Smooth muscle cell (in vitro differentiated cells): Measurements from ENCODE around the gene ERP29. TPM values are rescaled to one million over a fixed set of nuclear protein-coding genes. Genes with fewer than 3 reads are reported as not detected.
"Not testable (repeated sequence)": the region's sequence is repeated elsewhere in the genome, so short reads cannot be mapped to it uniquely, and the experiment has no call there.

Experiments used
- DNase-seq: peaks from one replicate; lab custom pipeline; 2025; ENCODE audit not compliant: unreplicated experiment; lab: John Stamatoyannopoulos, UW
- H2AFZ ChIP-seq: fragments of 200-600 bp; sonication (generic); 2 replicates; pipeline ENCODE4 v1.6.0; 2016; ENCODE audit warnings: antibody characterized with exemption, low read depth, mild to moderate bottlenecking
- H3F3A ChIP-seq: fragments of 200-600 bp; sonication (generic); 2 replicates; pipeline ENCODE4 v1.6.0; 2017; ENCODE audit warnings: antibody characterized with exemption, low read depth
- H3K27ac ChIP-seq: fragments of 200-600 bp; sonication (generic); 2 replicates; pipeline ENCODE4 v1.5.1; 2016; ENCODE audit warnings: low read depth, mild to moderate bottlenecking
- H3K27me3 ChIP-seq: fragments of 200-600 bp; sonication (generic); 2 replicates; pipeline ENCODE4 v1.6.1; 2016; ENCODE audit warnings: low read depth, mild to moderate bottlenecking
- H3K36me3 ChIP-seq: fragments of 200-600 bp; sonication (generic); 2 replicates; pipeline ENCODE4 v1.5.1; 2016; ENCODE audit warnings: low read depth
- H3K4me1 ChIP-seq: fragments of 200-600 bp; sonication (generic); 2 replicates; pipeline ENCODE4 v1.5.1; 2016; ENCODE audit warnings: low read depth
- H3K4me2 ChIP-seq: fragments of 200-600 bp; sonication (generic); 2 replicates; pipeline ENCODE4 v1.6.0; 2016; ENCODE audit warnings: mild to moderate bottlenecking
- H3K4me3 ChIP-seq: fragments of 200-600 bp; sonication (generic); 2 replicates; pipeline ENCODE4 v1.5.1; 2016; ENCODE audit warnings: mild to moderate bottlenecking
- H3K79me2 ChIP-seq: fragments of 200-600 bp; sonication (generic); 2 replicates; pipeline ENCODE4 v1.6.0; 2016; ENCODE audit warnings: low read depth, mild to moderate bottlenecking
- H3K9ac ChIP-seq: fragments of 200-600 bp; sonication (generic); 2 replicates; pipeline ENCODE4 v1.6.0; 2016; ENCODE audit warnings: low read depth
- H3K9me3 ChIP-seq: fragments of 200-600 bp; sonication (generic); replicated peaks from 2 replicates; pipeline ENCODE4 v1.5.1; 2016; ENCODE audit warnings: low read depth
- H4K20me1 ChIP-seq: fragments of 200-600 bp; sonication (generic); 2 replicates; pipeline ENCODE4 v1.6.0; 2016; ENCODE audit warnings: low read depth
- WGBS: methylation state at CpG from one replicate; pipeline ENCODE4 v1.1.7; 2016; ENCODE audit warnings: low lambda C conversion rate; 5-methylcytosine and 5-hydroxymethylcytosine counted together
- polyA plus RNA-seq: library from polyadenylated mRNA; unstranded; fragments of >200 nt; fragmentation: Nextera tagmentation; extraction: Ambion mirVana; gene quantifications from 2 replicates; pipeline ENCODE4 v1.2.1, GENCODE V29; 2016
- total RNA-seq: library from RNA; depleted of rRNA; stranded (reverse); fragments of >200 nt; gene quantifications from 2 replicates; pipeline ENCODE4 v1.2.3, GENCODE V29; 2014
- TF ChIP-seq, protein P1 (sequence below): fragments of 200-600 bp; sonication (generic); IDR thresholded peaks from 2 replicates; pipeline ENCODE4 v1.5.1; 2017; ENCODE audit warnings: borderline replicate concordance, mild to moderate bottlenecking, antibody characterized with exemption; ENCODE audit not compliant: insufficient read depth, poor library complexity, severe bottlenecking

The ERP29 gene
- total and polyA plus RNA-seq, 2 experiments from 2014 or later = 44.2 to 118 TPM

DNA sequence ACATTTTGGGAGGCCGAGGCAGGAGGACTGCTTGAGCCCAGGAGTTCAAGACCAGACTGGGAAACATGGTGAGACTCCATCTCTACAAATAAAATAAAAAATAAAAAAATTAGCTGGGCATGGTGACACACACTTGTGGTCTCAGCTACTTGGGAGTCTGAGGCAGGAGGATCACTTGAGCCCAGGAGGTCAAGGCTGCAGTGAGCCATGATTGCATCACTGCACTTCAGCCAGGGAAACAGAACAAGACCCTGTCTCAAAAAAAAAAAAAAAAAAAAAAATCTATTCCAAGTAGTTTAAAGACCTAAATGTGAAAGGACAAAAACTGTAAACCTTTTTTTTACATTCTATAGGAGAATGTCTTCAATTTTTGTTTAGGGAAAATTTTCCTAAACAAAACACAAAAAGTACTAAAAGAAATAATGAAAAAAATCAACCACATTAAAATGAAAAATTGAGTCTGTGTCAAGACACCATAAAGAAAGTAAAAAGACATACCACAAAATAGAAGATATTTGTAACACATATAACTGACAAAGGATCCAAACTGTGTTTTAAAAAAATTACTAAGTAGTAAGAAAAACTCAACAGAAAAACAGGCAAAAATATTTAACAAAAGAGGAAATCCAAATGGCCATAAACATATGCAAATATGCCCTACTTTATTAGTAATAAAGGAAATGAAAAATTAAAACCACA is 17.3 kb upstream of the ERP29 start:
- H3F3A ChIP-seq = no peaks in the 10 kb centered on the region
- 100% methylated on average over 1 of the region's 1 CpG for WGBS
- no peaks in the 10 kb centered on the region for H4K20me1 ChIP-seq

DNA sequence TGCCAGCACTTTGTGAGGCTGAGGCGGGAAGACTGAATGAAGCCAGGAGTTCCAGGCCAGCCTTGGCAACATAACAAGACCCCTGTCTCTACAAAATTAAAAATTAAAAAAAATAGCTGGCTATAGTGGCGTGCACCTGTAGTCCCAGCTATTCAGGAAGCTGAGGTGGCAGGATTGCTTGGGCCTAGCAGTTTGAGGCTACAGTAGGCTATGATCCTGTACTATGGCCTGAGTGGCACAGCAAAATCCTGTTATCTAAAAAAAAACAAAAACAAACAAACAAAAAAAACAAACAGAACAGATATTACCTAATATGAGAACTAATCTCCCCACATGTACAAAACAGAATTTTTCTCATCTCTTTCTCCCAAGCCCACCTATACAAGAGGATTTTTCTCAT is 15.9 kb upstream of the ERP29 start:
- WGBS = 98% methylated on average over 2 of the region's 2 CpGs

More for the DNA sequence above, 17.3 kb upstream of the ERP29 start:
- TF ChIP-seq, protein P1, sequence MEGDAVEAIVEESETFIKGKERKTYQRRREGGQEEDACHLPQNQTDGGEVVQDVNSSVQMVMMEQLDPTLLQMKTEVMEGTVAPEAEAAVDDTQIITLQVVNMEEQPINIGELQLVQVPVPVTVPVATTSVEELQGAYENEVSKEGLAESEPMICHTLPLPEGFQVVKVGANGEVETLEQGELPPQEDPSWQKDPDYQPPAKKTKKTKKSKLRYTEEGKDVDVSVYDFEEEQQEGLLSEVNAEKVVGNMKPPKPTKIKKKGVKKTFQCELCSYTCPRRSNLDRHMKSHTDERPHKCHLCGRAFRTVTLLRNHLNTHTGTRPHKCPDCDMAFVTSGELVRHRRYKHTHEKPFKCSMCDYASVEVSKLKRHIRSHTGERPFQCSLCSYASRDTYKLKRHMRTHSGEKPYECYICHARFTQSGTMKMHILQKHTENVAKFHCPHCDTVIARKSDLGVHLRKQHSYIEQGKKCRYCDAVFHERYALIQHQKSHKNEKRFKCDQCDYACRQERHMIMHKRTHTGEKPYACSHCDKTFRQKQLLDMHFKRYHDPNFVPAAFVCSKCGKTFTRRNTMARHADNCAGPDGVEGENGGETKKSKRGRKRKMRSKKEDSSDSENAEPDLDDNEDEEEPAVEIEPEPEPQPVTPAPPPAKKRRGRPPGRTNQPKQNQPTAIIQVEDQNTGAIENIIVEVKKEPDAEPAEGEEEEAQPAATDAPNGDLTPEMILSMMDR = no peak
- no peak overlapping the region for H3K27ac ChIP-seq
- H3K4me2 ChIP-seq = no peak overlapping the region
- no peak overlapping the region for H3K4me3 ChIP-seq
- H3K79me2 ChIP-seq = no peaks in the 10 kb centered on the region
- H3K36me3 ChIP-seq = no peaks in the 10 kb centered on the region
- H3K4me1 ChIP-seq = no peaks in the 10 kb centered on the region
- no peak overlapping the region for H2AFZ ChIP-seq
- no peak overlapping the region for H3K9ac ChIP-seq
- H3K27me3 ChIP-seq = no peaks in the 10 kb centered on the region
- DNase-seq = no peak
- no peaks in the 10 kb centered on the region for H3K9me3 ChIP-seq

DNA sequence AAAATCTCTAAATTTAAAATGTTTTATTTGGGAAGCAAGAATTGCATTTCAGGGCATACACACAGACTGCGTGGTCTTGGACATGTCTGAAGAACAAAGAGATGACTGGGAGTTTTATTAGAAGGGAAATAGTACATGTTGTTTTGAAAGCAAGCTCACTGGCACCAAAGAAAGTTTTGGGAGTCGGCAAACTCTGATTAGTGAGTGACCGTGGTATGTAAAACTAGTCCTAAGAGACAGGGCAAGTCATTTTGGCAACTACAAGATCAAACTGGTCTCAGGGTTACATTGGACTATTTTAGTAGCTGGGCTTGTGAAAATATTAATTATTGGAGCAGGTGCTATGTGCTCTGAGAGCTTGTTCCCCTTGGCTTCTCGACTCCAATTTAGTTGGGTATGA is 15.2 kb upstream of the ERP29 start:
- Histone ChIP-seq H4K20me1 (no peaks in the 10 kb centered on the region), H3K4me1 (no peaks in the 10 kb centered on the region), H3K4me3 (no peak overlapping the region), H3K9ac (no peak overlapping the region), H3K36me3 (no peaks in the 10 kb centered on the region), H3K27ac (no peak overlapping the region), H2AFZ (no peak overlapping the region), H3K4me2 (no peak overlapping the region), H3F3A (no peaks in the 10 kb centered on the region), H3K79me2 (no peaks in the 10 kb centered on the region), H3K27me3 (no peaks in the 10 kb centered on the region), H3K9me3 (no peaks in the 10 kb centered on the region)
- WGBS = 79% methylated on average over 4 of the region's 4 CpGs
- TF ChIP-seq, protein P1 = no peak
- DNase-seq = no peak

More for the DNA sequence above, 15.9 kb upstream of the ERP29 start:
- H3K4me1 ChIP-seq = no peaks in the 10 kb centered on the region
- no peak overlapping the region for H3K4me3 ChIP-seq
- H2AFZ ChIP-seq = no peak overlapping the region
- no peaks in the 10 kb centered on the region for H3K36me3 ChIP-seq
- H3K9ac ChIP-seq = no peak overlapping the region
- no peaks in the 10 kb centered on the region for H3F3A ChIP-seq
- no peak overlapping the region for H3K4me2 ChIP-seq
- DNase-seq = no peak
- no peak overlapping the region for H3K27ac ChIP-seq
- no peaks in the 10 kb centered on the region for H3K79me2 ChIP-seq
- TF ChIP-seq, protein P1 = no peak
- no peaks in the 10 kb centered on the region for H3K27me3 ChIP-seq
- H4K20me1 ChIP-seq = no peaks in the 10 kb centered on the region
- no peaks in the 10 kb centered on the region for H3K9me3 ChIP-seq

DNA sequence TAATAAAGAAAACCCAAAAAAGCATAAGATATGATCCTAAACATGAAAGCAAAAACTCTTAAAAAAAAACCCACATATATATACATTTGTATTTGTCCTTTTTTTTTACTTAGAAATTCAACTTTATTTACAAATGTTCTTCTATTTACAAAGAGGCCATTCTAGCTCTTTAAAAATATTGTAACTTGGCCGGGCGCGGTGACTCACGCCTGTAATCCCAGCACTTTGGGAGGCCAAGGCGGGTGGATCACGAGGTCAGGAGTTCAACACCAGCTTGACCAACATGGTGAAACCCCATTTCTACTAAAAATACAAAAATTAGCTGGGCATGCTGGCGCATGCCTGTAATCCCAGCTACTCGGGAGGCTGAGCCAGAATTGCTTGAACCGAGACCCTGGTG is 14.1 kb upstream of the ERP29 start:
- not testable (repeated sequence) for H3F3A ChIP-seq, H4K20me1 ChIP-seq, DNase-seq, H3K27ac ChIP-seq, H3K79me2 ChIP-seq, H3K9ac ChIP-seq, H2AFZ ChIP-seq, H3K27me3 ChIP-seq, H3K36me3 ChIP-seq, H3K4me1 ChIP-seq, H3K4me3 ChIP-seq, H3K4me2 ChIP-seq, H3K9me3 ChIP-seq
- 87% methylated on average over 9 of the region's 9 CpGs for WGBS
